NCI-H1417 (cell line): ENCODE data around the gene RUFY4.
"Not testable (repeated sequence)": the region's sequence is repeated elsewhere in the genome, so short reads cannot be mapped to it uniquely, and the experiment has no call there.

Experiments
- DNase-seq, 3 experiments: peaks; one replicate each; lab custom pipeline; 2025; lab: John Stamatoyannopoulos, UW

Gene RUFY4

GRCh38 chr2:218031261-218031660 lies 37.8 kb upstream of the RUFY4 start:
- no peak for DNase-seq

DNA sequence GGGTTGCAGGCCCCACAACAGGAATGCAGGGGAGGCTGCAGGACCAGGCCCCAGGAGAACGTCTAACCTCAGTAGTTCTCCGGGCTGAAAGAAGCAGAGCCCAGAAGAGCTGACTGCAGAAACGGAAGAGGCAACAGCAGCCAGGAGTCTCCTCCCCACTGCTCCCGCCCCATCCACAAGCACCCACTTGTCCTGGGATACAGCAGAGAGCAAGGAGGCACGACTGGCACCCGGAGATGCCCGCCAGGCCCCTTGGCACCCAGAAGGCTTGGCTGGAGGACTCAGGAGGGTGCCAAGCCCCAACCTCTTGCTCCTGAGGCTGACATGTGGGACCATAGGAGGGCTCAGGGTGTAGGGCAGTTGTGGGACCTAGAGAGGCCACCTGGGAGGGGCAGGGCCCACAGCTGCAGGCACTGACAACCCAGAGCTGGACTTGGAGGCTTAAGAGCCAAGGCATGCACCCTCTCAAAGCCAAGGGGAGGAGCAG lies 37.2 kb upstream of the RUFY4 start:
- DNase-seq = no peak

DNA sequence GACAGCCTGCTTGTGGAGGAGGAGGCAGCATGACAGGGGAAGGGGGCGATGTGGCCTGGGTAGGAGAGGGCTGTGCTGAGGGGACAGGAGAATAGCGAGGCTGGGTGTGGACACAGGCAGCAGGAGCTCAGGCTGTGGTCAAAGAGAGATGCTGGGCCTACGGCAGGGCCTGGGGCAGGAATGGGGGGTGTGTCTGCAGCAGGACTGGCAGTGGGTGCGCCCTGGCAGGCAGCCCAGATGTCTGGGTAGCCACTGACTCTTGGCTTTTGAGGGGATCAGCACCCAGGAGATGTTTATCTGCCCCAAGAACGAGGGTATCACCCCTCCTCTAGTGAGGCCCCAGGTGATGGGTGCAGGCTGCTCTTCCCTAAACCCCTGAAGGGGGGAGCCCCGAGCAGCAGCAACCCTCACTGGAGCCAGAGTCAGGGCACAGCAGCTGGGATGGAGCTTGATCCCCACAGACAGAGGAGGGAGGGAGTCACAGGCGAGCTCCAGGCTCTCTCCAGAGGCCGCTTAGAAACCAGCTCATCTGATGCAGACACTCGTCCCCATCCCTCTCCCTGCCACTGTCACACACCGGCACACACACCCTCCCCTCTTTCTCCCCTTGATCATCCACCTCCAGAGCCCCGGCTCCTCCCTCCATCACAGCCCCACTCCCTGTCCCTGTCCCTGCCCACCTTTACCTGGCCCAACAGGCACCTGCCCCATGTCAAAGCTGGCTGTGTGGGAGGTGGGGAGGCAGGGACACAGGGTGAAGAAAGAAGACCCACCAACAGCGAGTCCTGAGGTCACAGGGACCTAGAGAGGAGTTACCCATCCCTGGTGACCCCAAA lies 36.5 kb upstream of the RUFY4 start:
- no peak for DNase-seq

- DNase-seq = no peak
Observed at GRCh38 chr2:218033208-218033589, 35.9 kb upstream of the RUFY4 start.

DNA sequence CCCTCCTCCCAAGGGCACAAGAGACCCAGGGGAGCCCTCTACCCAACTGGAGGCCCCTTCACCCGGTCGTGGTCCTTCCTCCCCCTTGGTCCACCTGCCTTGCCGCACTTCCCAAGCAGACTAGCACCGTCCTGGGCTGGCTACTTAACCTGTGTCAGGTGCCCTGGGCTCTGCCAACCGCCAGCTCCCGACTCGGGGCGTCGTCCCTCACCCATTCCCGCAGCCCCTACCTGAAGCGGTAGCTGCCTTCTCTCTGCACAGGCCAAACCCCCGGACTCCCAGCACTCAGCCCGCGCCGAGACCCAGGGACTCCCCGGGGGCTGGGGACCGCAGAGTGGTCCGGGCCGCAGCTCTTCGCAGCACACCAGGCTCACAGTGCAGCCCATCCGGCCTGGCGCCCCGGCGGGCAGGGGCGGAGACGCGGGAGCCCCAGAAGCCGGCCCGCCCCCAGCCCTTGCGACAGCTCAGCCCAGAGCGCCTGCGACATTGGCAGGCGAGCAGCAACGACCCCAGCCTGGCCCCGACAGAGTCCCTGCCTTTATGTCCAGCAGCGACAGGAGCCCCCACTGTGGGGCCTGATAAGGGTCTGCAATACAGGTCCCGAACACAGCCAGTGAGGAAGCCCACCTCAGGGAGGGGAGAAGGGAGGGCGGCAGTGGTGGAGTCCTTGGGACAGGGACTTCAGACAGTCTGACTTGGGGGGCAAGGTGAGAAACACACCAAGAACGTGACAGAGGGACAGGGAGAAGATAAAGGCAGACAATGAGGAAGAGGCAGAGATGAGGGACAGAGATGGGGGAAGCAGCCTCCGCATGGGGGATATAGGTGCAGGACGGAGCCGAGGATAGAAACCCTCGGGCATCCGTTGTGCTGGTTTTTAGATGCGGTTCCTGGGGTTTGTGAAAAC lies 35.2 kb upstream of the RUFY4 start:
- no peak for DNase-seq

- DNase-seq = peak; percentile 1 to 58 (median 38)
Observed at GRCh38 chr2:218034497-218035213, 34.4 kb upstream of the RUFY4 start.

DNA sequence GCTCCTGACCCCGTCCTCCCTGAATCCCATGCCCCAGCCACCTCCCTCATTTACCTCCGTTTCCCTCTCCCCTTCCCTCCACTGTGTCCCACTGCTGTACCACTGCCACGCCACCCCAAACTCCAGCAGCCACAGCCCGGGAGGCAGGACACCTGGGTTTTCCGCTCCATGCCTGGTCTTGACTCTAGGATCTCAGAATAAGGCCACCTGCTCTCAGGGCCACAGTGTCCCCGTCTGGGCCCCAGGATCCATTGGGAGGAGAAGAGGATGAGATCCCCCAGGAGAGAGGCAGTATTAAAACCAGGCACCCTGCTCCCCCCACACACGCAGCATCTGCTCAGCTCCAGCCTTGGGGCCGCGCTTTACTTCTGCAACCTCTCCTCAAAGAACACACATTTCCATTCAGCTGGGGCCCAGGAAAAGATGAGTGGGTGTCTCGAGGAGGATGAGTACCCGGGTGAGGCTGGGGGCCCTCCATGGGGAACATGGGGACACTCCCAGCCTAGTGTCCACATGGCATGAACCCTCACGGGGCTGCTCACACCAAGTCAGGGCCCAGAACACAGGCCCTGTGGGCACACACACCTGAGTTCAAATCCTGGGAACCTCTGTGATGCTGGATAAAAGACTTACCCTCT lies 33.5 kb upstream of the RUFY4 start:
- no peak for DNase-seq

GRCh38 chr2:218036371-218036770 lies 32.7 kb upstream of the RUFY4 start:
- no peak for DNase-seq

DNA sequence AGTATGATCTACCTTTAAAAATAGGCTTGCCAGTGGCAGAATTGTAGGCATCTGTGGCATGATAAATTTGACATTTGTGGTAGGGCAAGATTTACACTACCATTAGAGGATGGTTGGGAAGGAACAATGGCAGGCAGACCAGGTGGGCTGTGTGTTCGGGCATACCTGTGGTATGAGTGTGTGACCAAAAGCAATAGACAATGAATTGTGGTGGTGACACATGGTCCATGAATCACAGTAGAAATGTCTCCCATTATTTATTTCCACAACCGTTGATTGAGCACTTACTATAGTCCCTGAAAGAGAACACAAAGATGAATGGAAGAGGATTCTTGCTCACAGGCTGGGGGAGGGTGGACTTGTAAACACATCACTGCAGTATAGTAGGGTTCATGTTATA lies 29.9 kb upstream of the RUFY4 start:
- DNase-seq = peak in 1 of 3 experiments; percentile 28

DNA sequence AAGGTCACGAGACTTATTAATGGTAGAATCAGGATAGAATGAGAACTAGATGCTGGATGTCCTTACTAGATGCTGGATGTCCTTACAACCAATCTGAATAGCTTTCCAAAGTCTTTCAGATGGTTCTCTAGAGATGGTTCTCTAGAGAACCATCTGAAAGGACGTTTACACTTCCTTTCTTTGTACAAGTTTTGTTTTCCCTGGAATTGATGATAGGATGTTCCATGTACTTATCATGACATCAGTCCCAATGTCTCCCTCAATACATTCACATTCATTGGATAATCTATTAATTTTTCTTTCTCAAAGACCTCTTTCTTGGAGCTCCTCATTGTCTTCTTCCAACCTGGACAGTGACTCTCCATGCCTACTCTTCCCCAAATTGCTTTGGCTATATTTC lies 28.2 kb upstream of the RUFY4 start:
- no peak for DNase-seq

- no peak for DNase-seq
Observed at GRCh38 chr2:218041302-218042168, 27.5 kb upstream of the RUFY4 start.

- DNase-seq = no peak
Observed at GRCh38 chr2:218043100-218043499, 26.0 kb upstream of the RUFY4 start.

DNA sequence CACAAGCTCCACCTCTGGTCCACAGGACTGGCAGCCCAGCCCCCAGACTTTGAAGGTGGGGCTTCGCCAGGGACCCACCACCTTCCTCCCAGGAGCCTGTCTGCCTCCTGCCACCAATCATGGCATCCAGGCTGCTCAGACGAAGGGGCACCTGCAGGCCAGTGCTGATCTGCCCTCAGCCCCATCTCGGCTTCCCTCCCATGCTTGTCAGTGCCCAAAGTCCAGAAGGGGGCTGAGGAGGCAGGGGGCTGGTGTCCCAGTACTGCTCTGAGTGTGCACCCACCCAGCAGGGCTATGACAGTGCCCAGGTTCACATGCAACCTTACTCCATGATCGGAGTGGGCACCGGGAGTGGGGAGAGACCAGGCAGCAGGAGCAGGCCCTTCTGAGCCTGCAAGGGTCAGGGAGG lies 25.3 kb upstream of the RUFY4 start:
- DNase-seq = no peak

GRCh38 chr2:218044599-218044998 lies 24.5 kb upstream of the RUFY4 start:
- DNase-seq = not testable (repeated sequence)

DNA sequence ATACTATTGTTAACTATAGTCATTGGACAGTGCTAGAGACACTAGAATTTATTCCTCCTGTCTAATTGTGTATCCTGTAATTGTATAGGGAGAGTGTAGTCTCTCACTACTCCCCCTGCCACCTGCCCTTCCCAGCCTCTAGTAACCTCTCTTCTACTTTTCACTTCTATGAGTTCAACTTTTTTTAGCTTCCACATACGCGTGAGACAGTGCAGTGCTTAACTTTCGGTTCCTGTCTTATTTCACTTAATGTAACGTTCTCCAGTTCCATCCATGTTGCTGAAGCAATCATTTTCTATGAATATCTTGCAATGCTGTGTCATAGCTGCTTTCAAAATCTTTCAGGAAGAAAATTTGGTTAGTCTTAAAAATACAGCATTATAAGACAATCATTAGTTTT lies 22.8 kb upstream of the RUFY4 start:
- peak in 1 of 3 experiments; percentile 37 for DNase-seq

DNA sequence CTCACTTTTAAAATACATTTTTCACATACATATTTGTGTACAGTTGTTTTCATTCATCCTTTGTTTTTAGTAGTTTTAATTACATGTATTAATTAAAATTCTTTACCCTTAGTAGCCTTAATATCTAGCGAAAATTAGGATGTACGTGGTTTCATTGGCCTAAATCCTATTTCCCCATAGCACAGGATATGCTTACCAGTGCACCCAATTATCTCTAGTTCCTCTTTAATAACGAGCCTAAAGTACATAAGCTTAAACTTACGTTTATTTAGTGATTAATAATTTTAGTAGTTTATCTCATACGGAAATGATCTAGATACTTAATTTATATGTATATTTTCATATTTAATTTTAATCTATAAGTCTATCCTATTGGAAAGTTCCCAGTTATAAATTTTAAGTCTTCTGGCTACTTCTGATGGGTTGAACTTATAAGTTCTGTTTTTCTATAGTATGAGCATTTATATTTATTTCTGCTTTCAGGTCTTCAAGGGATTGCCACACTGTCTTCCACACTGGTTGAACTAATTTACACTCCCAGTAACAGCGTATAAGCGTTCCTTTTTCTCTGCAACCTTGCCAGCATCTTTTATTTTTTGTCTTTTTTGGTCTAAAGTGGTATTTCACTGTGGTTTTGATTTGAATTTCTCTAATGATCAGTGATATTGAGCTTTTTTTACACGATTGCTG lies 21.4 kb upstream of the RUFY4 start:
- DNase-seq = no peak

DNA sequence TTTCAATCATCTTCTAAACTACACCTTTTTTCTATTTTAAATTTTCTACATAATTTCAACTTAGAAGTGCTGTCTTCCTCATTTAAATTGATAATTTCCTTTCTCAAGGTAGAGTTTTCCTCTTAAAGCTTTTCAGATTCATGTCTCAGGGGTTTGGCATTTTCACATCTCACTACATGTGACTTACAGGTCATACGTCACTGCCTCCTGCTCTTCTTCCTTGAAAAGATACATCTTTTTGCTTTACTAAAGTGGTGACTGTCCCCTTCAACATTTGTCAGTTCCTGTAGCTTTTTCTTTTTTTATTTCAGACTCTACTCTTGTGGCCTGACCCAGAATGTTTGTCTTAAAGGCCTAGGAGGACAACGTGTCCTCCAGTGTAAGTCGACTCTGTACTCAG lies 17.1 kb upstream of the RUFY4 start:
- DNase-seq = no peak

DNA sequence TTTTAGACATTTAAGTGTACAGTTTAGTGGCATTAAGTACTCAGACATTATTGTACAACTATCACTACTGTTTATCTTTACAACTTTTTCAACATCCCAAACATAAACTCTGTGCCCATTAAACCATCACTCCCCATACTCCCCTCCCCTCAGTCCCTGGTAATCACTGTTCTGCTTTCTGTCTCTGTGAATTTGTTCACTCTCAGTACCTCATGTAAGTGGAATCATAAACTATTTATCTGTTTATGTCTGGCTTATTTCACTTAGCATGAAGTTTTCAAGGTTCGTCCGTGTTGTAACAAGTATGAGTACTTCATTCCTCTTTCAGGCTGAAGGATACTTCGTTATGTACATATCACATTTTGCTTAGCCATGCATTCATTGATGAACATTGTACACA lies 9.8 kb upstream of the RUFY4 start:
- DNase-seq = no peak

DNA sequence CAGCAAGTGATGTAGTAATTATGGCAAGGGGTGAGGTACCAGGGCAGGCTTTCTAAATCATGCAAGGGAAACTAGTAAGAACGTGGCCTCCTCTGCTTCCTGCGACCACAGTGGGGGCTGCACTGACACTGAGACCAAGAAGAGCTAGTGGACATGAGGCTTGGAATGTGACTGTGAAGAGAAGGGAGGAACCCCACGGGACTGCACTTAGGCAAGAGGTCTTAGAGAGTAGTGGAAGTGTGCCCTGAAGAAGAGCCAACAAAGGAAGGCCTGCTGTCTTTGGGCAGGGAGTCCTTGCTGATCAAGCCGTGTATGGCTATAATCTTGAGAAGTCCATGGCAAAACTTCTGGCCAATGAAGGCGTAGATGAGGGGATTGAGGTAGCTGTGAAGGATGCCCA lies 8.9 kb upstream of the RUFY4 start:
- no peak for DNase-seq
